Upper lobe of right lung (tissue), 1 donor: ENCODE measurements around the gene SAG. TPM values are rescaled to one million over a fixed set of nuclear protein-coding genes. Genes with fewer than 3 reads are reported as not detected.
A peak's percentile ranks its signal among the peaks of the same experiment; 100 is the strongest.
"Not testable (repeated sequence)": the region's sequence is repeated elsewhere in the genome, so short reads cannot be mapped to it uniquely, and the experiment has no call there.

ENCODE experiments used
- ATAC-seq: fragments of 200-7000 bp; cut with Tn5 transposase; one replicate; pipeline ENCODE4 v1.9.1; 2020; ENCODE audit warnings: mild to moderate bottlenecking, moderate library complexity
- DNase-seq: peaks from one replicate; pipeline ENCODE4 v3.0.0-alpha.2; 2020
- H3K27ac ChIP-seq: fragments of 200-600 bp; one replicate; pipeline ENCODE4 v1.8.0; 2022
- H3K27me3 ChIP-seq: fragments of 200-600 bp; one replicate; pipeline ENCODE4 v1.8.0; 2022; ENCODE audit warnings: mild to moderate bottlenecking
- H3K36me3 ChIP-seq: fragments of 200-600 bp; one replicate; pipeline ENCODE4 v1.8.0; 2022
- H3K4me1 ChIP-seq: fragments of 200-600 bp; one replicate; pipeline ENCODE4 v1.8.0; 2022
- H3K4me3 ChIP-seq: fragments of 200-600 bp; one replicate; pipeline ENCODE4 v1.8.0; 2022; ENCODE audit warnings: mild to moderate bottlenecking
- H3K9me3 ChIP-seq: fragments of 200-600 bp; one replicate; pipeline ENCODE4 v1.8.0; 2022
- CTCF ChIP-seq: fragments of 200-600 bp; IDR thresholded peaks from one replicate; pipeline ENCODE4 v1.8.0; 2022; ENCODE audit warnings: antibody characterized with exemption
- intact Hi-C: fragments of 100-400 bp; cut with DNase I; formaldehyde crosslinking; loops from one replicate; pipeline ENCODE4 v1.11.0; 2022
- total RNA-seq: library from RNA; stranded (reverse); fragmentation: NEBNext Ultra II Directional; extraction: Animal tissue kit (Norgen Biotek cat#: 25700); gene quantifications from one replicate; pipeline ENCODE4 v1.2.1, GENCODE V29; 2021
- donor health status: DM: no; HTN: yes; CAD: no; lungs with severe emphysema.

SAG gene
- total RNA-seq, 1 donor from 2014 or later: not detected

DNA sequence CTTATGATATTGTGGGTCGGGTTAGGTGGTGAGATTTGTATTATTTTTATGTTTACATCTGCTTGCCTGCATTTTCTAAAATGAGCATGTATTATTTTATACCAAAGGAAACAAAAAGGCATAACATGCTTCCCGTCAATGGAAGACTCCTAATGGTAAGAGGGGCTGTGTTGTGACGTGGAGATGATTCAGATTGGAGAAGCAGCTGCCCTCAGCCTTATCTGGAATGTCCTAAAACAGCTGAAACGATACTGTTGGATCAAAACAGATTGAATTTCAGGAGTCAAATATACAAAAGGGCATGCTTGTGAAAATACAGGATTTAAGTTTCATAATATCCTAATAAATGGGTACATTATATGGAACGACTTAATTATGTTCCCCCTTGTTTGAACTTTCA lies 65.7 kb downstream of the SAG start:
- intact Hi-C loops: no loop called here
- TF ChIP-seq CTCF: no peak
- Histone ChIP-seq H3K4me1 (peaks cover 15% of the 10 kb centered on the region), H3K27ac (no peak overlapping the region), H3K4me3 (no peak overlapping the region), H3K36me3 (no peaks in the 10 kb centered on the region), H3K9me3 (no peaks in the 10 kb centered on the region), H3K27me3 (no peaks in the 10 kb centered on the region)
- DNase-seq: no peak
- no peak for ATAC-seq

DNA sequence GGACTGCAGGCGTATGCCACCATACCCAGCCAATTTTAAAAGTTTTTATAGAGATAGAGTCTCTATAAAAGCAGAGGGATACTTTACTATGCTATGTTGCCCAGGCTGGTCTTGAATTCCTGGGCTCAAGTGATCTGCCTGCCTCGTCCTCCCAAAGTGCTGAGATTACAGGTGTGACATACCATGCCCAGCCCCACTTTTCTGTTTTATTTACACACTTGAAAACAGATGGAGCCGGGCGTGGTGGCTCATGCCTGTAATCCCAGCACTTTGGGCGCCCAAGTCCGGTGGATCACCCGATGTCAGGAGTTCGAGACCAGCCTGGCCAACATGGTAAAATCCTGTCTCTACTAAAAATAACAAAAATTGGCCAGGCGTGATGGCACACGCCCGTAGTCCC lies 67.2 kb downstream of the SAG start:
- H3K27ac ChIP-seq, intact Hi-C loops, ATAC-seq, H3K36me3 ChIP-seq, DNase-seq, H3K27me3 ChIP-seq, H3K4me3 ChIP-seq, H3K9me3 ChIP-seq, H3K4me1 ChIP-seq: not testable (repeated sequence)

GRCh38 chr2:233375490-233376314 lies 68.1 kb downstream of the SAG start:
- DNase-seq (no peak), ATAC-seq (peak; percentile 70)
- no peak overlapping the region for H3K27ac ChIP-seq
- H3K9me3 ChIP-seq: no peaks in the 10 kb centered on the region
- intact Hi-C loops: no loop called here
- no peaks in the 10 kb centered on the region for H3K4me1 ChIP-seq
- H3K27me3 ChIP-seq: no peaks in the 10 kb centered on the region
- H3K4me3 ChIP-seq: no peak overlapping the region
- no peaks in the 10 kb centered on the region for H3K36me3 ChIP-seq
- TF ChIP-seq CTCF: no peak

GRCh38 chr2:233379034-233379433 lies 71.4 kb downstream of the SAG start:
- DNase-seq (no peak), ATAC-seq (no peak)
- Histone ChIP-seq H3K4me3 (no peak overlapping the region), H3K27ac (no peak overlapping the region), H3K36me3 (no peaks in the 10 kb centered on the region), H3K27me3 (no peaks in the 10 kb centered on the region), H3K4me1 (peaks cover under 1% of the 10 kb centered on the region), H3K9me3 (no peaks in the 10 kb centered on the region)
- intact Hi-C loops: no loop called here
- no peak for TF ChIP-seq CTCF

GRCh38 chr2:233379441-233379840 lies 71.8 kb downstream of the SAG start:
- no peak for TF ChIP-seq CTCF
- intact Hi-C loops: no loop called here
- Histone ChIP-seq H3K27ac (no peak overlapping the region), H3K4me1 (peaks cover 3% of the 10 kb centered on the region), H3K36me3 (no peaks in the 10 kb centered on the region), H3K27me3 (no peaks in the 10 kb centered on the region), H3K4me3 (no peak overlapping the region), H3K9me3 (no peaks in the 10 kb centered on the region)
- DNase-seq: no peak
- no peak for ATAC-seq

GRCh38 chr2:233380132-233380895 lies 72.7 kb downstream of the SAG start:
- H3K36me3 ChIP-seq: no peaks in the 10 kb centered on the region
- intact Hi-C loops: no loop called here
- ATAC-seq (no peak), DNase-seq (no peak)
- no peaks in the 10 kb centered on the region for H3K9me3 ChIP-seq
- no peak overlapping the region for H3K27ac ChIP-seq
- peaks cover 5% of the 10 kb centered on the region for H3K4me1 ChIP-seq
- H3K27me3 ChIP-seq: no peaks in the 10 kb centered on the region
- H3K4me3 ChIP-seq: no peak overlapping the region
- TF ChIP-seq CTCF: no peak
